Breast epithelium (tissue), 4 donors: ENCODE results near the gene TMEM59. TPM values are rescaled to one million over a fixed set of nuclear protein-coding genes. Genes with fewer than 3 reads are reported as not detected.

Source experiments
- DNase-seq, 2 donors: peaks; one replicate each; pipeline ENCODE4 v3.0.0-alpha.2; 2019; ENCODE audit warnings: low spot score in 2 of 2
- H3K27ac ChIP-seq, 2 donors: fragments of 200-600 bp; sonication (generic) in 1 of 2; one replicate each; pipeline ENCODE4 v1.5.1; 2016 to 2019; ENCODE audit warnings: mild to moderate bottlenecking in 1 of 2
- H3K27me3 ChIP-seq, 2 donors: fragments of 200-600 bp; sonication (generic) in 1 of 2; one replicate each; pipeline versions ENCODE4 v1.5.1 to v1.6.0; 2017 to 2019; ENCODE audit warnings: control low read depth in 1 of 2, mild to moderate bottlenecking in 1 of 2
- H3K36me3 ChIP-seq: fragments of 200-600 bp; one replicate; pipeline ENCODE4 v1.5.1; 2019
- H3K4me1 ChIP-seq, 2 donors: fragments of 200-600 bp; sonication (generic); one replicate each; pipeline ENCODE4 v1.5.1; 2016 to 2019; ENCODE audit warnings: control low read depth in 1 of 2
- H3K4me3 ChIP-seq, 3 donors: fragments of 200-600 bp; sonication (generic); 1 replicate in 2 of 3; 2 replicates in 1 of 3; pipeline ENCODE4 v1.5.1; 2016 to 2019; ENCODE audit warnings: mild to moderate bottlenecking in 3 of 3, moderate library complexity in 2 of 3
- H3K9me3 ChIP-seq, 2 donors: fragments of 200-600 bp; sonication (generic) in 1 of 2; one replicate each; pipeline ENCODE4 v1.5.1; 2016 to 2019; ENCODE audit warnings: control low read depth in 1 of 2
- POLR2A ChIP-seq: fragments of 450-650 bp; IDR thresholded peaks from one replicate; pipeline ENCODE4 v1.6.1; 2016; ENCODE audit warnings: antibody characterized with exemption, mild to moderate bottlenecking, moderate library complexity
- POLR2AphosphoS5 ChIP-seq, 3 donors: sonication (generic); formaldehyde crosslinking; IDR thresholded peaks; one replicate each; pipeline ENCODE4 v1.6.1; 2017; ENCODE audit warnings: antibody characterized with exemption in 3 of 3
- intact Hi-C: fragments of 100-400 bp; cut with DNase I; formaldehyde crosslinking; loops from one replicate; pipeline ENCODE4 v1.15.1; 2023; ENCODE audit warnings: low total_unique reads
- total RNA-seq, 3 donors: library from RNA; depleted of rRNA; stranded (reverse); fragments of >200 nt; gene quantifications; one replicate each; pipeline ENCODE4 v1.1.0, GENCODE V29; 2016
- TF ChIP-seq, protein P1 (sequence below), 3 donors: fragments of 450-650 bp; IDR thresholded peaks; one replicate each; pipeline ENCODE4 v1.5.1; 2016 to 2017; ENCODE audit warnings: antibody characterized with exemption in 3 of 3, mild to moderate bottlenecking in 3 of 3, moderate library complexity in 3 of 3

Gene TMEM59
- 100 to 1,000 TPM; 348 to 498 (median 388) TPM for total RNA-seq

- intact Hi-C loops = no loop called here
- peaks cover 2 to 34% of the 10 kb centered on the region in 2 donors for H3K4me1 ChIP-seq
- TF ChIP-seq POLR2AphosphoS5 (IDR thresholded peaks at IDR 0.05) = peak; percentile 79 to 92 (median 89)
- TF ChIP-seq POLR2A = peak; percentile 55
- TF ChIP-seq, protein P1, sequence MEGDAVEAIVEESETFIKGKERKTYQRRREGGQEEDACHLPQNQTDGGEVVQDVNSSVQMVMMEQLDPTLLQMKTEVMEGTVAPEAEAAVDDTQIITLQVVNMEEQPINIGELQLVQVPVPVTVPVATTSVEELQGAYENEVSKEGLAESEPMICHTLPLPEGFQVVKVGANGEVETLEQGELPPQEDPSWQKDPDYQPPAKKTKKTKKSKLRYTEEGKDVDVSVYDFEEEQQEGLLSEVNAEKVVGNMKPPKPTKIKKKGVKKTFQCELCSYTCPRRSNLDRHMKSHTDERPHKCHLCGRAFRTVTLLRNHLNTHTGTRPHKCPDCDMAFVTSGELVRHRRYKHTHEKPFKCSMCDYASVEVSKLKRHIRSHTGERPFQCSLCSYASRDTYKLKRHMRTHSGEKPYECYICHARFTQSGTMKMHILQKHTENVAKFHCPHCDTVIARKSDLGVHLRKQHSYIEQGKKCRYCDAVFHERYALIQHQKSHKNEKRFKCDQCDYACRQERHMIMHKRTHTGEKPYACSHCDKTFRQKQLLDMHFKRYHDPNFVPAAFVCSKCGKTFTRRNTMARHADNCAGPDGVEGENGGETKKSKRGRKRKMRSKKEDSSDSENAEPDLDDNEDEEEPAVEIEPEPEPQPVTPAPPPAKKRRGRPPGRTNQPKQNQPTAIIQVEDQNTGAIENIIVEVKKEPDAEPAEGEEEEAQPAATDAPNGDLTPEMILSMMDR (IDR thresholded peaks at IDR 0.05) = peak in 2 of 3 donors; percentile 4 to 24
Measured at GRCh38 chr1:54052934-54053744, at the start of gene TMEM59, which contains the start of gene TCEANC2. TSS of gene TMEM59 (minus strand) at chr1:54053204. CDS start at chr1:54053188, 16 bp downstream. TSS of gene TCEANC2 (plus strand) at chr1:54053608. CDS start at chr1:54054423, 815 bp downstream.

GRCh38 chr1:54100500-54100899 lies 47.5 kb upstream of the TMEM59 start:
- no peaks in the 10 kb centered on the region for H3K27me3 ChIP-seq
- no peak overlapping the region for H3K4me3 ChIP-seq
- TF ChIP-seq POLR2AphosphoS5 (IDR thresholded peaks at IDR 0.05) (no peak), POLR2A (no peak)
- TF ChIP-seq, protein P1 (IDR thresholded peaks at IDR 0.05) = no peak
- H3K27ac ChIP-seq = no peak overlapping the region
- no peaks in the 10 kb centered on the region for H3K36me3 ChIP-seq
- no peaks in the 10 kb centered on the region for H3K9me3 ChIP-seq
- H3K4me1 ChIP-seq = no peaks in the 10 kb centered on the region
- intact Hi-C loops = no loop called here
- no peak for DNase-seq

More at GRCh38 chr1:54052934-54053744, at the start of gene TMEM59, which contains the start of gene TCEANC2:
- Histone ChIP-seq H3K36me3 (no peaks in the 10 kb centered on the region), H3K4me3 (peak within 1 kb of the TSS; percentile 82 to 99 (median 83)), H3K9me3 (no peaks in the 10 kb centered on the region), H3K27ac (peak within 1 kb of the TSS; percentile 97 to 99), H3K27me3 (no peaks in the 10 kb centered on the region)
- DNase-seq = peak; percentile 97 to 98

- no peak overlapping the region for H3K4me3 ChIP-seq
- H3K4me1 ChIP-seq = no peaks in the 10 kb centered on the region
- TF ChIP-seq, protein P1 (IDR thresholded peaks at IDR 0.05) = no peak
- no peak for TF ChIP-seq POLR2A
- no peak for TF ChIP-seq POLR2AphosphoS5 (IDR thresholded peaks at IDR 0.05)
- no peak for DNase-seq
- H3K27me3 ChIP-seq = no peaks in the 10 kb centered on the region
- H3K36me3 ChIP-seq = no peaks in the 10 kb centered on the region
- no peak overlapping the region for H3K27ac ChIP-seq
- intact Hi-C loops = no loop called here
- H3K9me3 ChIP-seq = no peaks in the 10 kb centered on the region
Measured at GRCh38 chr1:54099061-54099610, 46.1 kb upstream of the TMEM59 start.

DNA sequence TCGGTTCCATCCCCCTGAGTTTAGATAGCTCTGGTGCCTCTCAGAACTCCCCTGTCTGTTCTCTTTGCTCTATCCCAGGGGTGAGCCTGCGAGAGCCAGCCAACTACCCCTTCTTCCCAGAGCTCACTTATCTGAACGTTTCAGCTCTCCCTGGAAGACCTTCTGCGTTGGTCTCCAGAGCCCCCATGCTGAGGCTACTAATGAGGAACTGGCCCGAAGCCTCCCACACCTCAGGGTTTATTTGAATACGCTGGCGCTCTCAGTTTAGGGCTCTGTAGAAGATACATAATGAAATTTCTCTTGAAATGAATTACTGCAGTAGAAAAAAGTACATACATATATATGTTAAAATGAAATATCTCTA lies 43.9 kb upstream of the TMEM59 start:
- no peaks in the 10 kb centered on the region for H3K36me3 ChIP-seq
- H3K27me3 ChIP-seq = no peaks in the 10 kb centered on the region
- DNase-seq = no peak
- TF ChIP-seq POLR2A = no peak
- H3K9me3 ChIP-seq = no peaks in the 10 kb centered on the region
- intact Hi-C loops = no loop called here
- no peaks in the 10 kb centered on the region for H3K4me1 ChIP-seq
- H3K27ac ChIP-seq = no peak overlapping the region
- H3K4me3 ChIP-seq = no peak overlapping the region

- DNase-seq = no peak
- Histone ChIP-seq H3K27ac (no peak overlapping the region), H3K36me3 (no peaks in the 10 kb centered on the region), H3K4me3 (no peak overlapping the region), H3K9me3 (no peaks in the 10 kb centered on the region), H3K4me1 (no peaks in the 10 kb centered on the region), H3K27me3 (no peaks in the 10 kb centered on the region)
- intact Hi-C loops = no loop called here
- TF ChIP-seq, protein P1 (IDR thresholded peaks at IDR 0.05) = no peak
- no peak for TF ChIP-seq POLR2A
- TF ChIP-seq POLR2AphosphoS5 (IDR thresholded peaks at IDR 0.05) = no peak
Measured at GRCh38 chr1:54096227-54096876, 43.3 kb upstream of the TMEM59 start.
